ENCODE results near the gene CRELD2. TPM values are rescaled to one million over a fixed set of nuclear protein-coding genes. Genes with fewer than 3 reads are reported as not detected.
A peak's percentile ranks its signal among the peaks of the same experiment; 100 is the strongest.

Gene CRELD2
- total and polyA plus RNA-seq, 2 of the 4 experiments (the other 2 are of a cell fraction), result 36.2 to 70.7 TPM

- no peak for TF ChIP-seq MXI1 (IDR thresholded peaks at IDR 0.05; ENCODE audit: borderline replicate concordance, low read depth, low read length)
These were observed 30.8 kb downstream of the CRELD2 start (continued) for GRCh38 chr22:49948958-49949913.

- Histone ChIP-seq H3K27ac (ENCODE audit: insufficient read depth, low read length) (no peak overlapping the region), H4K20me1 (ENCODE audit: insufficient read depth, low read length) (no peaks in the 10 kb centered on the region), H3K4ac (ENCODE audit: low read depth, low read length) (peak overlapping the region; percentile 29; the same call in 1 of the 2 replicates), H4K5ac (ENCODE audit: low read depth, low read length) (no peak overlapping the region), H2AK9ac (replicated peaks; ENCODE audit: low read depth, low read length, poor library complexity) (no peak overlapping the region), H3K27me3 (ENCODE audit: control insufficient read depth, insufficient read depth, low read length) (no peaks in the 10 kb centered on the region), H2BK5ac (ENCODE audit: low read depth, low read length, poor library complexity, severe bottlenecking) (no peak overlapping the region), H3K36me3 (ENCODE audit: control insufficient read depth, insufficient read depth, low read length) (no peaks in the 10 kb centered on the region), H3K79me1 (ENCODE audit: low read depth in 1 of 2, low read length in 2 of 2) (0 out of 4 replicates have a peak, but pooled peaks cover 0 to 4% of the 10 kb centered on the region in 2 experiments), H4K8ac (ENCODE audit: low read depth in 2 of 2, low read length in 2 of 2) (no peak overlapping the region), H2AK5ac (ENCODE audit: low read depth, low read length) (no peak overlapping the region), H4K91ac (ENCODE audit: insufficient read depth, low read depth, low read length) (no peak overlapping the region), H2BK15ac (ENCODE audit: low read depth, low read length) (no peak overlapping the region), H3K14ac (replicated peaks; ENCODE audit: low read depth, low read length) (no peak overlapping the region), H3K23ac (ENCODE audit: low read depth, low read length) (no peak overlapping the region), H3K4me3 (ENCODE audit: insufficient read depth, low read depth, low read length) (no peak overlapping the region), H3K9ac (ENCODE audit: low read depth, low read length) (no peak overlapping the region), H3K56ac (ENCODE audit: extremely low read depth, insufficient read depth, low read length) (no peak overlapping the region), H3K4me2 (ENCODE audit: low read depth, low read length) (no peak overlapping the region), H2BK20ac (ENCODE audit: low read depth, low read length) (no peak overlapping the region), H2AFZ (replicated peaks; ENCODE audit: low read length, poor library complexity) (no peak overlapping the region), H2BK120ac (ENCODE audit: low read depth, low read length) (no peak overlapping the region), H3K4me1 (ENCODE audit: control insufficient read depth, insufficient read depth, low read length) (peaks cover 37% of the 10 kb centered on the region), H3K9me3 (ENCODE audit: control insufficient read depth, insufficient read depth, low read length) (no peaks in the 10 kb centered on the region), H3K18ac (ENCODE audit: low read depth, low read length) (no peak overlapping the region), H3K9me1 (ENCODE audit: insufficient read depth, low read length) (peaks cover 23% of the 10 kb centered on the region)
- CTCF ChIA-PET, result no interaction called here
- ATAC-seq (ENCODE audit: low read depth) (no peak), DNase-seq (no peak)
- POLR2A ChIA-PET (ENCODE audit: unreplicated experiment), result no interaction called here
- no peak for TF ChIP-seq CTCF (conservative IDR thresholded peaks at IDR 0.05; ENCODE audit: low read depth, low read length)
- no peak for TF ChIP-seq POLR2A (IDR thresholded peaks at IDR 0.05; ENCODE audit: low read depth, low read length)
- no peak for TF ChIP-seq ELK1 (IDR thresholded peaks at IDR 0.05; ENCODE audit: borderline replicate concordance, low read depth, low read length)
- TF ChIP-seq CHD1 (IDR thresholded peaks at IDR 0.05; ENCODE audit: low read depth, low read length), result no peak
- TF ChIP-seq RFX5 (IDR thresholded peaks at IDR 0.05; ENCODE audit: low read depth, low read length), result no peak
- TF ChIP-seq RAD21 (IDR thresholded peaks at IDR 0.05; ENCODE audit: low read length), result no peak
- TF ChIP-seq USF2 (IDR thresholded peaks at IDR 0.05; ENCODE audit: low read depth, low read length), result no peak
- TF ChIP-seq NFE2L2 (IDR thresholded peaks at IDR 0.05; ENCODE audit: low read depth, low read length), result no peak
- no peak for TF ChIP-seq SMC3 (IDR thresholded peaks at IDR 0.05; ENCODE audit: low read depth, low read length)
- no peak for TF ChIP-seq MAFK (IDR thresholded peaks at IDR 0.05; ENCODE audit: low read depth, low read length)
- TF ChIP-seq BHLHE40 (IDR thresholded peaks at IDR 0.05; ENCODE audit: low read depth, low read length), result no peak
- BruUV-seq (replicated peaks), result no TSS peak
- intact Hi-C loops (cut with micrococcal nuclease), result no loop called here
- dilution Hi-C loops (cut with HindIII; ENCODE audit: low sequenced_read_pairs, unreplicated experiment), result no loop called here
- in situ Hi-C loops (cut with MboI; ENCODE audit: low sequenced_read_pairs), result no loop called here
- 82% methylated on average over 2 of the region's 11 CpGs; no CpG with 5 or more reads in 1 of the 2 experiments for WGBS, 2 experiments (ENCODE audit: extremely low coverage in 2 of 2, insufficient read length in 1 of 2)
These were observed 31.5 kb downstream of the CRELD2 start for GRCh38 chr22:49949914-49950292.

Data from IMR-90 (cell line).